Measurements from ENCODE around the gene PTH. TPM values are rescaled to one million over a fixed set of nuclear protein-coding genes. Genes with fewer than 3 reads are reported as not detected.
A peak's percentile ranks its signal among the peaks of the same experiment; 100 is the strongest.

Gene PTH
- total and polyA plus RNA-seq, 4 donors = not detected

GRCh38 chr11:13449522-13449921, 46.3 kb downstream of the PTH start:
- H3K4me1 ChIP-seq (ENCODE audit: control insufficient read depth in 4 of 4, insufficient read depth in 4 of 4, low read length in 3 of 4) = peaks cover 3 to 15% (median 10%) of the 10 kb centered on the region in 4 donors
- H3K9ac ChIP-seq (ENCODE audit: low read depth in 1 of 2, low read length in 2 of 2) = no peak overlapping the region
- no peaks in the 10 kb centered on the region for H3K27me3 ChIP-seq (ENCODE audit: control insufficient read depth in 4 of 4, insufficient read depth in 4 of 4, low read length in 3 of 4)
- WGBS = 7% methylated on average over 1 of the region's 1 CpG
- no peaks in the 10 kb centered on the region for H3K36me3 ChIP-seq (ENCODE audit: control insufficient read depth in 4 of 4, insufficient read depth in 3 of 4, low read depth in 1 of 4, low read length in 3 of 4)
- TF ChIP-seq TAF1 (conservative IDR thresholded peaks at IDR 0.05) (no peak), FOXA2 (IDR thresholded peaks at IDR 0.05) (no peak), JUND (IDR thresholded peaks at IDR 0.05) (no peak), SP1 (IDR thresholded peaks at IDR 0.05) (no peak), FOXA1 (IDR thresholded peaks at IDR 0.05) (no peak), ATF3 (IDR thresholded peaks at IDR 0.05) (no peak), REST (IDR thresholded peaks at IDR 0.05) (no peak), YY1 (IDR thresholded peaks at IDR 0.05) (no peak), CTCF (IDR thresholded peaks at IDR 0.05; ENCODE audit: low read depth, low read length, missing input control) (no peak), HNF4A (conservative IDR thresholded peaks at IDR 0.05) (no peak), EGR1 (IDR thresholded peaks at IDR 0.05; ENCODE audit: low read depth in 2 of 2) (no peak), NR2F2 (IDR thresholded peaks at IDR 0.05) (no peak), HNF4G (IDR thresholded peaks at IDR 0.05) (no peak), GABPA (IDR thresholded peaks at IDR 0.05 in 1 of 2, conservative IDR thresholded peaks at IDR 0.05 in 1 of 2) (no peak), RAD21 (IDR thresholded peaks at IDR 0.05) (no peak), MAX (IDR thresholded peaks at IDR 0.05) (no peak), ZBTB33 (IDR thresholded peaks at IDR 0.05) (no peak)
- DNase-seq (ENCODE audit: low spot score) = no peak
- H3K27ac ChIP-seq (ENCODE audit: low read depth in 1 of 2, low read length in 2 of 2) = no peak overlapping the region
- no peaks in the 10 kb centered on the region for H3K9me3 ChIP-seq (ENCODE audit: control insufficient read depth in 4 of 4, low read length in 3 of 4)
- no peak overlapping the region for H3K4me3 ChIP-seq (ENCODE audit: low read depth in 1 of 3, low read length in 3 of 3)

GRCh38 chr11:13448876-13449275, 46.9 kb downstream of the PTH start:
- peak; percentile 72 for TF ChIP-seq ATF3 (IDR thresholded peaks at IDR 0.05)
- TF ChIP-seq EGR1 (IDR thresholded peaks at IDR 0.05; ENCODE audit: low read depth in 2 of 2) = no peak
- TF ChIP-seq ZBTB33 (IDR thresholded peaks at IDR 0.05) = peak; percentile 11
- no peak for TF ChIP-seq JUND (IDR thresholded peaks at IDR 0.05)
- peak overlapping the region in 1 of 2 donors; percentile 9 for H3K27ac ChIP-seq (ENCODE audit: low read depth in 1 of 2, low read length in 2 of 2)
- no peak for DNase-seq (ENCODE audit: low spot score)
- 74% methylated on average over 2 of the region's 2 CpGs for WGBS
- H3K9me3 ChIP-seq (ENCODE audit: control insufficient read depth in 4 of 4, low read length in 3 of 4) = no peaks in the 10 kb centered on the region
- no peak overlapping the region for H3K4me3 ChIP-seq (ENCODE audit: low read depth in 1 of 3, low read length in 3 of 3)
- no peaks in the 10 kb centered on the region for H3K36me3 ChIP-seq (ENCODE audit: control insufficient read depth in 4 of 4, insufficient read depth in 3 of 4, low read depth in 1 of 4, low read length in 3 of 4)
- H3K4me1 ChIP-seq (ENCODE audit: control insufficient read depth in 4 of 4, insufficient read depth in 4 of 4, low read length in 3 of 4) = peaks cover 3 to 15% (median 10%) of the 10 kb centered on the region in 4 donors
- no peaks in the 10 kb centered on the region for H3K27me3 ChIP-seq (ENCODE audit: control insufficient read depth in 4 of 4, insufficient read depth in 4 of 4, low read length in 3 of 4)
- H3K9ac ChIP-seq (ENCODE audit: low read depth in 1 of 2, low read length in 2 of 2) = no peak overlapping the region

Data from liver (tissue), 9 donors.